Measurements from ENCODE around the gene ZNF609.

ZNF609 gene

DNA sequence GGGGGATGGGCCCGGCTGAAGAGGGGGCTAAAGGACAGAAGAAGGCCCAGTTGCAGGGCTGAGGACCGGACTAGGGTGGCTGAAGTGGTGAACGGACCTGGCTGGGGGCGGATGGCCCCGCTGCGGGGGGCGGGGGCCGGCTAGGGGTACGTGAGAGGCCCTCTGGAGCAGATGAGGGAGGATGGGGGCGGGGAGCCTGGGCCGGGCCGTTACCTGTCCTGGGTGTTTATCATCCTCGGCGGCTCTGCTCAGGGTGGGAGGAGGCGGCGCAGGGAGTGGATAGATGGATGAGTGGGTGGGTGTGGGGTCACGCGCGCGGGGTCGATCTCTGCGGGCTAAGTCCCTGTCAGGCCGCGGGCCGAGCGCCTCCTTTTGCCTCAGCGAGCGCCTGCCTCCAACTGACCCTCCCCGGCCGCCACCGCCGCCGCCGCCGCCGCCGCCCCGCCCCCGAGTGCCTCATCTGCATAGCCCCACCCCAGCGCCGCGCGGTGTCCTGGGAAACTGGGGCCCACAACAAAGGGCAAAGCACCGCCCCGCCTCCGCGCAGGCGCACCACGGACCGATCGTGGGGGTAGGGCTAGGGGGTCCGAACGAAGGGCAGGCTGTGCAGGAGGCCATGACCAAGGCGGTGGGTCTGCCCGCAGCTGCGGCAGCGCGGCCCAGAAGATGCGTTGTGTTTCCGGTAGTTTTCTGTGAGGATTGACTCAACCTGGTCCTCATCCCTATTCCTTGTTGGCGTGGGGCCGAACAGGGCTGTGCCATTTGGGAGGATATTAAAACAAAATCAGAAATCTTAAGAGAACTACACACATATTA is 242.6 kb downstream of the ZNF609 start:
- peak overlapping the region; percentile 32 for H3K27ac ChIP-seq (ENCODE audit: poor library complexity, severe bottlenecking)
- peak; percentile 90 for ATAC-seq (ENCODE audit: low read depth)

DNA sequence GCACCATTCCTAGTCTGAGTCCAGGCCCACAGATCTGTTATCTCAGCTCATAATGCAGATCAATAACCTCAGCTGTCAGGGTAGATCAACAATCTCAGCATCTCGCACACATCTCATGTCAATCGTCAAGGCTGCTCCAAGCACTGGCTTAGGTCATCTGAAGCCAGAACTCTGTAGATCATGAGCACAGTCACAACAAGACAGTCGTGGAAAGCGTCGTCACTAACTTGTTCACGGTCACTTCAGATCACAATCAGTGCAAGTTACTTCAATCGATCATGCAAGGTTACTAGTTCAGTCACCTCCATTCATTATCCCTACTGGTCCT is 243.2 kb downstream of the ZNF609 start:
- Histone ChIP-seq H3K36me3 (ENCODE audit: low read depth) (peaks cover 9% of the 10 kb centered on the region; the same call in 1 of the 2 replicates), H3K27me3 (ENCODE audit: insufficient read depth, poor library complexity, severe bottlenecking) (no peaks in the 10 kb centered on the region), H3K4me1 (ENCODE audit: insufficient read depth, poor library complexity, severe bottlenecking) (peaks cover 30% of the 10 kb centered on the region), H3K27ac (ENCODE audit: poor library complexity, severe bottlenecking) (peak overlapping the region; percentile 32), H3K9me3 (ENCODE audit: severe bottlenecking) (no peaks in the 10 kb centered on the region), H3K4me3 (ENCODE audit: severe bottlenecking) (peak overlapping the region; percentile 82)
- TF ChIP-seq, protein P1, sequence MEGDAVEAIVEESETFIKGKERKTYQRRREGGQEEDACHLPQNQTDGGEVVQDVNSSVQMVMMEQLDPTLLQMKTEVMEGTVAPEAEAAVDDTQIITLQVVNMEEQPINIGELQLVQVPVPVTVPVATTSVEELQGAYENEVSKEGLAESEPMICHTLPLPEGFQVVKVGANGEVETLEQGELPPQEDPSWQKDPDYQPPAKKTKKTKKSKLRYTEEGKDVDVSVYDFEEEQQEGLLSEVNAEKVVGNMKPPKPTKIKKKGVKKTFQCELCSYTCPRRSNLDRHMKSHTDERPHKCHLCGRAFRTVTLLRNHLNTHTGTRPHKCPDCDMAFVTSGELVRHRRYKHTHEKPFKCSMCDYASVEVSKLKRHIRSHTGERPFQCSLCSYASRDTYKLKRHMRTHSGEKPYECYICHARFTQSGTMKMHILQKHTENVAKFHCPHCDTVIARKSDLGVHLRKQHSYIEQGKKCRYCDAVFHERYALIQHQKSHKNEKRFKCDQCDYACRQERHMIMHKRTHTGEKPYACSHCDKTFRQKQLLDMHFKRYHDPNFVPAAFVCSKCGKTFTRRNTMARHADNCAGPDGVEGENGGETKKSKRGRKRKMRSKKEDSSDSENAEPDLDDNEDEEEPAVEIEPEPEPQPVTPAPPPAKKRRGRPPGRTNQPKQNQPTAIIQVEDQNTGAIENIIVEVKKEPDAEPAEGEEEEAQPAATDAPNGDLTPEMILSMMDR (IDR thresholded peaks at IDR 0.05; ENCODE audit: poor library complexity, severe bottlenecking) = no peak
- ATAC-seq (ENCODE audit: low read depth) = no peak
- DNase-seq (ENCODE audit: low spot score) = no peak

More for the DNA sequence above, 242.6 kb downstream of the ZNF609 start:
- TF ChIP-seq, protein P1 (IDR thresholded peaks at IDR 0.05; ENCODE audit: poor library complexity, severe bottlenecking) = no peak
- H3K27me3 ChIP-seq (ENCODE audit: insufficient read depth, poor library complexity, severe bottlenecking) = no peaks in the 10 kb centered on the region
- H3K9me3 ChIP-seq (ENCODE audit: severe bottlenecking) = no peaks in the 10 kb centered on the region
- peak overlapping the region; percentile 82 for H3K4me3 ChIP-seq (ENCODE audit: severe bottlenecking)
- peaks cover 34% of the 10 kb centered on the region for H3K4me1 ChIP-seq (ENCODE audit: insufficient read depth, poor library complexity, severe bottlenecking)
- DNase-seq (ENCODE audit: low spot score) = peak; percentile 99
- H3K36me3 ChIP-seq (ENCODE audit: low read depth) = peaks cover 9% of the 10 kb centered on the region; the same call in 1 of the 2 replicates

DNA sequence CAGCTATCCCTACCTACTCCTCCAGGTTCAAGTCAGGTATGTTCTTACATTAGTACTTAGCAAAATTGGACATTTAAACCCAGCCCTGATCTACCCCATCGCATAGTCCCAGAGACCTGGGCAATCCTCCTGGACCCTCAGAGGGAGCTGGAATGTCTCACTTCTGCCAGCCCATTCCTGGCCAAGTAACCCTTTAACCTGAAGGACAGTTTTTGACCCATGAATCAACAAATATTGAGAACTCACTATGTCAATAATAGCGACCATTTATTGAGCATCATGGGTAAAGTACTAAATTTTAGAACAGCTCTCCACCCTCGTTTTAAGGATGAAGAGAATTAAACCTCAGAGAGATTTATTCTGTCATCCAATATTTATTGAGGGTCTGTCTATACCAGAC is 244.6 kb downstream of the ZNF609 start:
- TF ChIP-seq, protein P1 (IDR thresholded peaks at IDR 0.05; ENCODE audit: poor library complexity, severe bottlenecking) = no peak
- no peak overlapping the region for H3K4me3 ChIP-seq (ENCODE audit: severe bottlenecking)
- no peak for DNase-seq (ENCODE audit: low spot score)
- no peaks in the 10 kb centered on the region for H3K27me3 ChIP-seq (ENCODE audit: insufficient read depth, poor library complexity, severe bottlenecking)
- no peak for ATAC-seq (ENCODE audit: low read depth)
- H3K4me1 ChIP-seq (ENCODE audit: insufficient read depth, poor library complexity, severe bottlenecking) = peaks cover 23% of the 10 kb centered on the region
- peaks cover 9% of the 10 kb centered on the region; the same call in 1 of the 2 replicates for H3K36me3 ChIP-seq (ENCODE audit: low read depth)
- no peaks in the 10 kb centered on the region for H3K9me3 ChIP-seq (ENCODE audit: severe bottlenecking)
- no peak overlapping the region for H3K27ac ChIP-seq (ENCODE audit: poor library complexity, severe bottlenecking)

DNA sequence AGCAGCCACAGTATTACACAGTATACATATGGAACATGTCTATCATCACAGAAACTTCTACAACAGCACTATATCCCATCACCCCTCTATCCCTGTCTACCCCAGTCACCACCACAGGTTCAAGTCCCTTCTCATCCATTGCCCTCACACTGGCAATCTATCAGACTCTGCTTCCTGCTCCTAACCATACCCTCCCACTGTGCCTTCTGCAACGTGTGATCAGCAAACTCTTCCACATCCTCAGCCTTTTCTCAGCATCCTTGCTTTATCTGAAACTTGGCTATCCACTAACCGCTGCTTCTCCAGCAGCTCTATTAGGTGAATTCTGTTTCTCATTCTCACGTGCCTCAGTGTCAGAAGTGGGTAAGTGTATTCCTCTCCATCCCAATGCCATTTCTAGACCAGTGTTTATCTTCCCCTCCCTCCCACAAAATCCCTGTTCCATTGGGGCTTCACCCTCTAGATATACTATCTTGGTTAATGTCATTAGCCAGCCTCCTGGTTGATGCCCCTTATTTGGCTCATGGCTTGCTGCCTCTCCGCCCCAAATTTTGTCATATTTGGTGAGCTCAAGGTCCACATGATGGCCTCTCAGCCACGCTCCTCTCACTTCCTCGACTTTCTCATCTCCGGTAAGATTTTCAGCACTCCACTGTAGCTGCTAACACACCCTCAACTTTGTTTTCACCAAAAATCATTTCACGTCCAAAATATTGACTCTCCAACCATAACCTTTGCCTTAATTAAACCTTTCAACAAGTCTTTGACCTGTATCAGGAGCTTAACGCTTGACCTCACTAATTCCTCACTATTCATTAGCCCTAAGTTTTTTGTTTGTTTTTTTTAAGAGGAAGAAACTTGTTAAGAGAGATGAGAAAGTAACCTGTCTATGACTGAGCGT is 245.9 kb downstream of the ZNF609 start:
- H3K4me3 ChIP-seq (ENCODE audit: severe bottlenecking) = no peak overlapping the region
- 0 out of 2 replicates have a peak, but pooled peaks cover 2% of the 10 kb centered on the region for H3K36me3 ChIP-seq (ENCODE audit: low read depth)
- ATAC-seq (ENCODE audit: low read depth) (no peak), DNase-seq (ENCODE audit: low spot score) (no peak)
- no peak overlapping the region for H3K27ac ChIP-seq (ENCODE audit: poor library complexity, severe bottlenecking)
- no peaks in the 10 kb centered on the region for H3K9me3 ChIP-seq (ENCODE audit: severe bottlenecking)
- peaks cover 12% of the 10 kb centered on the region for H3K4me1 ChIP-seq (ENCODE audit: insufficient read depth, poor library complexity, severe bottlenecking)
- no peaks in the 10 kb centered on the region for H3K27me3 ChIP-seq (ENCODE audit: insufficient read depth, poor library complexity, severe bottlenecking)
- TF ChIP-seq, protein P1 (IDR thresholded peaks at IDR 0.05; ENCODE audit: poor library complexity, severe bottlenecking) = no peak
